GM18868 (cell line): ENCODE data around the gene UNC50.

Experiments used
- ATAC-seq: cut with Tn5 transposase; IDR thresholded peaks from one replicate; pipeline ENCODE4 v1.9.1; 2021; ENCODE audit warnings: mild to moderate bottlenecking, moderate library complexity; ENCODE audit not compliant: unreplicated experiment

UNC50 gene

GRCh38 chr2:98663511-98664090 lies 55.2 kb downstream of the UNC50 start:
- no peak for ATAC-seq

- no peak for ATAC-seq
These were observed 55.9 kb downstream of the UNC50 start for GRCh38 chr2:98664323-98664722.

DNA sequence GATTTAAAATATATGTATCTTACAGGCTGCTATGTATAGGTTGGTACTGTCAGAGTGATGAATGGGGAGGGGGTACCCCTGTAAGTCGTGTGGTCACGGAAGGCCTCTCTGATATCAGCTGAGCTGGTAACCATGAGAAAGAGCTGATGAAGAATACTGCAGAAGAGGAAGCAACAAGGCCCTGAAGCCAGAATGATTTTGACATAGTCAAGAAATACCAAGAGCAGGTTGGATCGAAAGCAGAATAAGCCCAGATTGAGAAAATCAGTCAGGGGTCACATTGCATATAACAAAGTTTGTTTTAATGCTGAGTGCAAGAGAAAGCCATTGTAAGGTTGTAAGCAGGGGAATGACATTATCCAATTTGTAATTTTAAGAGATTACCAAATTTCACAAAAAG lies 57.3 kb downstream of the UNC50 start:
- ATAC-seq: no peak
